Measurements from ENCODE around the gene FBXW8.

DNA sequence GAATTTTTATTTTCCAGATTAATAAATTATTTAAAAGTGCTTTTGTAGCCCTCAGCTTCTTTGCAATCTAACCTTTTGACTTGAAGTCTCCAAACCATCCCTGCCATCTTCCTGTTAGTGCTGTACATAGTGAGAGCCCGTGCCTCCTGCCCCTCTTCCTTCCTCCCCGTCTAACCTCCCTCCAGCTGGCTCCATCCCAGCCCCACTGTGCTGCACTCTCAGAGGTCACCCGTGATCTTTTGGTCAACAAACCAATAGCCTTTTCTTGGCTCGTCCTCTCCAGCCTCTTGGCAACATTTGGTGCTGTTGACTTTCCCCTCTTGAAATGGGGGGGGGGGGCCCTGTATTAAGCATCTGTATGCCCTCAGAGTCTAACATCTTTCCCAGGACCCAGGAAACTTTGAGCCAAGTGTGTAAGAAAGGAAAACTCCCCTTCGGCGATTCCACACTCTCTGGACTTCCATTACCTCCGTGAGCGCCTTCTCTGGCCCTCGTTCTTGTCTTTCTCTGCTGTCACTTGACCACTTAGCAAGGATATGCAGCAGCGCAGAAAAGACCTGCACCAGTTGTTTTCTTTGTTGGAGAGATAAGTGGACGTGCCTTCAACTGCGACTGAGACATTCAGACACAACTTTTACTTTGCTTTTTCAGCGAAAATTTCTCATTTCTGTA, 44.1 kb downstream of the FBXW8 start:
- TF ChIP-seq POLR2A (IDR thresholded peaks at IDR 0.05) (no peak), CTCF (IDR thresholded peaks at IDR 0.05) (no peak)
